Fibroblast of skin of scalp (primary cell): Measurements from ENCODE around the gene SPACA1.

Experiments used
- DNase-seq: peaks from one replicate; pipeline ENCODE4 v3.0.0-alpha.2; 2013

Gene SPACA1

GRCh38 chr6:88105741-88106340, 58.2 kb downstream of the SPACA1 start:
- no peak for DNase-seq

- DNase-seq, result no peak
Observed at GRCh38 chr6:88107241-88107640, 59.6 kb downstream of the SPACA1 start.

GRCh38 chr6:88111991-88112390, 64.3 kb downstream of the SPACA1 start:
- no peak for DNase-seq

- no peak for DNase-seq
Observed at GRCh38 chr6:88114838-88115237, 67.2 kb downstream of the SPACA1 start.

GRCh38 chr6:88115307-88115706, 67.7 kb downstream of the SPACA1 start:
- no peak for DNase-seq

GRCh38 chr6:88116276-88116675, 68.6 kb downstream of the SPACA1 start:
- DNase-seq, result no peak
